H9 (cell line): ENCODE data around the gene CPLX1. TPM values are rescaled to one million over a fixed set of nuclear protein-coding genes. Genes with fewer than 3 reads are reported as not detected.

Experiments
- DNase-seq: peaks from one replicate; pipeline ENCODE4 v3.0.0-alpha.2; 2017
- H2AFZ ChIP-seq: one replicate; pipeline ENCODE4 v1.6.1; 2013; ENCODE audit warnings: mild to moderate bottlenecking, low read length, control low read depth, moderate library complexity
- H2AK5ac ChIP-seq: 2 replicates; pipeline ENCODE4 v1.6.1; 2013; ENCODE audit warnings: low read length, control low read depth, mixed read lengths; ENCODE audit not compliant: insufficient read length
- H2BK120ac ChIP-seq: one replicate; pipeline ENCODE4 v1.6.1; 2013; ENCODE audit warnings: low read depth, mild to moderate bottlenecking, low read length, control low read depth, inconsistent platforms; ENCODE audit not compliant: poor library complexity, severe bottlenecking
- H2BK12ac ChIP-seq: 2 replicates; pipeline ENCODE4 v1.6.1; 2013; ENCODE audit warnings: low read length, control low read depth, mixed read lengths, low read depth; ENCODE audit not compliant: insufficient read length
- H2BK15ac ChIP-seq: 2 replicates; pipeline ENCODE4 v1.6.1; 2013; ENCODE audit warnings: low read depth, low read length, control low read depth
- H2BK20ac ChIP-seq: one replicate; pipeline ENCODE4 v1.6.1; 2013; ENCODE audit warnings: low read depth, mild to moderate bottlenecking, low read length, control low read depth, inconsistent platforms; ENCODE audit not compliant: poor library complexity, severe bottlenecking
- H2BK5ac ChIP-seq: 2 replicates; pipeline ENCODE4 v1.6.1; 2013; ENCODE audit warnings: low read length, control low read depth, mixed read lengths; ENCODE audit not compliant: insufficient read length
- H3K14ac ChIP-seq: 2 replicates; pipeline ENCODE4 v1.6.1; 2013; ENCODE audit warnings: low read length, control low read depth; ENCODE audit not compliant: insufficient read depth
- H3K18ac ChIP-seq: 2 replicates; pipeline ENCODE4 v1.6.1; 2013; ENCODE audit warnings: low read depth, mild to moderate bottlenecking, mixed read lengths, low read length, control low read depth; ENCODE audit not compliant: insufficient read length
- H3K23ac ChIP-seq: 2 replicates; pipeline ENCODE4 v1.6.1; 2013; ENCODE audit warnings: low read length, control low read depth, mixed read lengths, low read depth; ENCODE audit not compliant: insufficient read length
- H3K23me2 ChIP-seq: 2 replicates; pipeline ENCODE4 v1.6.1; 2013; ENCODE audit warnings: low read depth, mild to moderate bottlenecking, mixed read lengths, low read length, control low read depth; ENCODE audit not compliant: insufficient read length, poor library complexity, severe bottlenecking
- H3K27ac ChIP-seq: 2 replicates; pipeline ENCODE4 v1.5.1; 2013; ENCODE audit warnings: low read length, control low read depth, mixed read lengths, low read depth; ENCODE audit not compliant: insufficient read length
- H3K27me3 ChIP-seq: 2 replicates; pipeline ENCODE4 v1.6.1; 2013; ENCODE audit warnings: low read length, control low read depth, inconsistent platforms; ENCODE audit not compliant: insufficient read depth
- H3K4ac ChIP-seq: 2 replicates; pipeline ENCODE4 v1.6.1; 2013; ENCODE audit warnings: low read depth, mild to moderate bottlenecking, control low read depth, inconsistent platforms, low read length, moderate library complexity
- H3K4me1 ChIP-seq: 2 replicates; pipeline ENCODE4 v1.6.1; 2013; ENCODE audit warnings: low read length, control low read depth, inconsistent platforms; ENCODE audit not compliant: insufficient read depth
- H3K4me2 ChIP-seq: 2 replicates; pipeline ENCODE4 v1.6.1; 2013; ENCODE audit warnings: low read length, control low read depth, mixed read lengths; ENCODE audit not compliant: insufficient read length, insufficient read depth
- H3K56ac ChIP-seq: 2 replicates; pipeline ENCODE4 v1.6.1; 2013; ENCODE audit warnings: low read depth, mild to moderate bottlenecking, mixed read lengths, low read length, control low read depth; ENCODE audit not compliant: insufficient read length
- H3K79me1 ChIP-seq: 2 replicates; pipeline ENCODE4 v1.6.1; 2013; ENCODE audit warnings: low read depth, mild to moderate bottlenecking, moderate library complexity, low read length, control low read depth, inconsistent platforms; ENCODE audit not compliant: insufficient read depth, poor library complexity, severe bottlenecking
- H3K79me2 ChIP-seq: 2 replicates; pipeline ENCODE4 v1.6.1; 2013; ENCODE audit warnings: low read length, control low read depth, inconsistent platforms; ENCODE audit not compliant: insufficient read depth
- H3K9ac ChIP-seq: 2 replicates; pipeline ENCODE4 v1.6.1; 2013; ENCODE audit warnings: low read length, control low read depth, mixed read lengths; ENCODE audit not compliant: insufficient read length; ENCODE audit errors: extremely low read depth
- H3K9me3 ChIP-seq: one replicate; pipeline ENCODE4 v1.6.1; 2013; ENCODE audit warnings: low read depth, low read length, inconsistent platforms; ENCODE audit not compliant: control insufficient read depth
- H3T11ph ChIP-seq: one replicate; pipeline ENCODE4 v1.6.1; 2013; ENCODE audit warnings: mild to moderate bottlenecking, low read length, control low read depth, inconsistent platforms
- H4K20me1 ChIP-seq: one replicate; pipeline ENCODE4 v1.6.1; 2013; ENCODE audit not compliant: control insufficient read depth, insufficient read length, insufficient read depth
- H4K5ac ChIP-seq: 2 replicates; pipeline ENCODE4 v1.6.1; 2013; ENCODE audit warnings: low read depth, mild to moderate bottlenecking, mixed read lengths, low read length, control low read depth; ENCODE audit not compliant: insufficient read length
- H4K8ac ChIP-seq: replicated peaks from 2 replicates; pipeline ENCODE4 v1.6.1; 2013; ENCODE audit warnings: low read length, control low read depth, mixed read lengths, low read depth; ENCODE audit not compliant: insufficient read length
- H4K91ac ChIP-seq: 2 replicates; pipeline ENCODE4 v1.6.1; 2013; ENCODE audit warnings: low read depth, mild to moderate bottlenecking, moderate library complexity, mixed read lengths, low read length, control low read depth; ENCODE audit not compliant: insufficient read length
- H3K27ac Mint-ChIP-seq, 3 experiments: 2 replicates in 2 of 3; 3 replicates in 1 of 3; pipeline ENCODE4 v1.8.0; 2020 to 2021; ENCODE audit warnings: mixed read lengths in 3 of 3, mild to moderate bottlenecking in 1 of 3, moderate library complexity in 1 of 3
- H3K27me3 Mint-ChIP-seq: 2 replicates; pipeline ENCODE4 v1.8.0; 2021; ENCODE audit warnings: low read depth, mild to moderate bottlenecking, moderate library complexity, mixed read lengths
- H3K36me3 Mint-ChIP-seq, 3 experiments: 2 replicates in 2 of 3; 3 replicates in 1 of 3; pipeline ENCODE4 v1.8.0; 2020 to 2021; ENCODE audit warnings: low read depth in 3 of 3, mixed read lengths in 3 of 3; ENCODE audit not compliant: insufficient read depth in 1 of 3
- H3K4me1 Mint-ChIP-seq, 2 experiments: 2 replicates each; pipeline ENCODE4 v1.8.0; 2020; ENCODE audit warnings: mixed read lengths in 2 of 2
- H3K4me3 Mint-ChIP-seq, 2 experiments: 2 replicates in 1 of 2; 3 replicates in 1 of 2; pipeline ENCODE4 v1.8.0; 2020 to 2021; ENCODE audit warnings: mild to moderate bottlenecking in 2 of 2, mixed read lengths in 2 of 2, moderate library complexity in 1 of 2
- H3K9me3 Mint-ChIP-seq, 2 experiments: 2 replicates in 1 of 2; 3 replicates in 1 of 2; pipeline ENCODE4 v1.8.0; 2020; ENCODE audit warnings: mild to moderate bottlenecking in 2 of 2, mixed read lengths in 2 of 2, moderate library complexity in 1 of 2
- WGBS: extraction: QIAGEN DNeasy Blood & Tissue Kit; methylation state at CpG from one replicate; pipeline ENCODE4 v1.1.7; 2013; ENCODE audit warnings: missing lambda C conversion rate, low lambda C conversion rate, mixed read lengths; ENCODE audit not compliant: insufficient read length; ENCODE audit errors: extremely low coverage; 5-methylcytosine and 5-hydroxymethylcytosine counted together
- total RNA-seq: library from RNA; stranded (reverse); gene quantifications from 2 replicates; pipeline ENCODE4 v1.2.1, GENCODE V29; 2021
- TF ChIP-seq, protein P1 (sequence below): fragments of 200-600 bp; sonication (generic); conservative IDR thresholded peaks from 3 replicates; pipeline ENCODE4 v1.8.0; 2021; ENCODE audit warnings: antibody characterized with exemption, mild to moderate bottlenecking

CPLX1 gene
- total RNA-seq, 1 experiment from 2014 or later = 0.90 TPM

DNA sequence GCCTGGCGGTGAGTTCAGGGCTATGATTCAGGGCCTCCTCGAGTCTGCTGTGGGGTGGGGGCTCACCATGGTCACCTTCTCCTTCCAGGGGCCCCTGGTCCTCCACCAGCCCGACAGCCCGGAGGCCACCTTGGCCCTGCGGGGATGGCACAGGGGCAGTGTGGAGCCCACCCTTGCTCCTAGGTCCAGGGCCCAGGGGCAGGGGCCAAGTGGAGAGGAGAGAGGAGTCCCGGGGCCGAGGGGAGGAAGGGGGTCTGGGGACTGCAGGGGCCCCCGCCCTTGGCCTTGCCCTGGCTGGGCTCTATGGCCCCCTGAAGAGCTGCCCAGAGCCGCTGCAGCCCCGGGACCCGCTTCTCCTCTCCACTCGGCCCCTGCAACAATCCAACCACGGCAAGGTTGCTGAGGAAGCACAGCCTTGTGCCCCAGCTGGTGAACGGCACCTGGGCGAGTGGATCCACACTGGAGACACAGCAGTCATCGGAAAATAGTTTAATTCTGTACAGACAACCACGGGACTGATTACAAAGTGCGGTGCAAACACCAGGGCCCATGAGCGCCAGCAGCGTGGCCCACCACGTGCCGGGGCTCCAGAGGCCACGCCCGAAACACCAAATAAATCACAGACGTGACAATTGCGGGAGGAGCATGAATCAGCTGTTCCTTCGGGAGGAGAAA is 23.0 kb upstream of the CPLX1 start:
- Histone ChIP-seq H2BK12ac (no peak overlapping the region), H3K27me3 (no peaks in the 10 kb centered on the region), H2AK5ac (no peak overlapping the region), H3K79me2 (no peaks in the 10 kb centered on the region), H3K18ac (no peak overlapping the region), H3K27ac (no peak overlapping the region), H3K4me1 (no peaks in the 10 kb centered on the region), H3K9me3 (no peaks in the 10 kb centered on the region), H4K5ac (no peak overlapping the region), H2BK20ac (no peak overlapping the region), H2BK5ac (no peak overlapping the region), H3K4ac (no peak overlapping the region), H2BK120ac (no peak overlapping the region), H2BK15ac (no peak overlapping the region), H3K56ac (no peak overlapping the region), H3K23ac (no peak overlapping the region), H4K20me1 (no peaks in the 10 kb centered on the region), H4K91ac (no peak overlapping the region), H3K9ac (no peak overlapping the region), H3T11ph (no peak overlapping the region), H3K14ac (no peak overlapping the region), H3K4me2 (no peak overlapping the region), H2AFZ (no peak overlapping the region), H3K23me2 (no peaks in the 10 kb centered on the region), H4K8ac (no peak overlapping the region), H3K79me1 (no peaks in the 10 kb centered on the region)
- H3K4me1 Mint-ChIP-seq = no peaks in the 10 kb centered on the region
- TF ChIP-seq, protein P1, sequence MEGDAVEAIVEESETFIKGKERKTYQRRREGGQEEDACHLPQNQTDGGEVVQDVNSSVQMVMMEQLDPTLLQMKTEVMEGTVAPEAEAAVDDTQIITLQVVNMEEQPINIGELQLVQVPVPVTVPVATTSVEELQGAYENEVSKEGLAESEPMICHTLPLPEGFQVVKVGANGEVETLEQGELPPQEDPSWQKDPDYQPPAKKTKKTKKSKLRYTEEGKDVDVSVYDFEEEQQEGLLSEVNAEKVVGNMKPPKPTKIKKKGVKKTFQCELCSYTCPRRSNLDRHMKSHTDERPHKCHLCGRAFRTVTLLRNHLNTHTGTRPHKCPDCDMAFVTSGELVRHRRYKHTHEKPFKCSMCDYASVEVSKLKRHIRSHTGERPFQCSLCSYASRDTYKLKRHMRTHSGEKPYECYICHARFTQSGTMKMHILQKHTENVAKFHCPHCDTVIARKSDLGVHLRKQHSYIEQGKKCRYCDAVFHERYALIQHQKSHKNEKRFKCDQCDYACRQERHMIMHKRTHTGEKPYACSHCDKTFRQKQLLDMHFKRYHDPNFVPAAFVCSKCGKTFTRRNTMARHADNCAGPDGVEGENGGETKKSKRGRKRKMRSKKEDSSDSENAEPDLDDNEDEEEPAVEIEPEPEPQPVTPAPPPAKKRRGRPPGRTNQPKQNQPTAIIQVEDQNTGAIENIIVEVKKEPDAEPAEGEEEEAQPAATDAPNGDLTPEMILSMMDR = no peak
- peaks cover 4 to 22% (median 7%) of the 10 kb centered on the region in 3 experiments; a peak in 6 of 7 replicates for H3K36me3 Mint-ChIP-seq
- H3K27ac Mint-ChIP-seq = 0 out of 7 replicates have a peak overlapping the region, but pooled peaks of 1 of the 3 experiments have one; percentile 68
- H3K4me3 Mint-ChIP-seq = no peak overlapping the region
- no peak for DNase-seq
- H3K27me3 Mint-ChIP-seq = no peaks in the 10 kb centered on the region; the same call in 1 of the 2 replicates
- peaks cover 0 to 2% of the 10 kb centered on the region in 2 experiments; a peak in 1 of 5 replicates for H3K9me3 Mint-ChIP-seq
- no CpG with 5 or more reads among the region's 27 CpGs for WGBS
